Breast epithelium (tissue), 3 donors: ENCODE measurements around the gene MYO15A.

ENCODE experiments used
- POLR2AphosphoS5 ChIP-seq, 3 donors: sonication (generic); formaldehyde crosslinking; IDR thresholded peaks; one replicate each; pipeline ENCODE4 v1.6.1; 2017; ENCODE audit warnings: antibody characterized with exemption in 3 of 3
- TF ChIP-seq, protein P1 (sequence below), 3 donors: fragments of 450-650 bp; IDR thresholded peaks; one replicate each; pipeline ENCODE4 v1.5.1; 2016 to 2017; ENCODE audit warnings: antibody characterized with exemption in 3 of 3, mild to moderate bottlenecking in 3 of 3, moderate library complexity in 3 of 3

DNA sequence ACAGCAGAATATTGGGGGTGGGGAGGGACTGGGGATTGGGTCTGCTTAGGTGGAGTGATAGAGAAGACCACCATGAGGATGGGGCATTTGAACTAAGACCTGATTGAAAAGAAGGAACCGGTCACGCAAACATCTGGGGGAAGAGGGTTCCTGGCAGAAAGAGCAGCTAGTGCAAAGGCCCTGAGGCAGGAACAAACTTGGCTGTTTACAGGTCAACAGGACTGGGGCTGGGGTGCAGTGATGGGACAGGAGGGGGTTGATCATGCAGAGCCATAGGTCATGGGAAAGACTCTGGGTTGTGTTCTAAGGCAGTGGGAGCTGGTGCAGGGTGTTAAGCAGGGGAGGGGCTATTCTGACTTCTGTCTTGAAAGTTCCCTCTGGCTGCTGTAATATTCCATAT lies 18.9 kb upstream of the MYO15A start:
- TF ChIP-seq POLR2AphosphoS5 (IDR thresholded peaks at IDR 0.05) = no peak
- TF ChIP-seq, protein P1, sequence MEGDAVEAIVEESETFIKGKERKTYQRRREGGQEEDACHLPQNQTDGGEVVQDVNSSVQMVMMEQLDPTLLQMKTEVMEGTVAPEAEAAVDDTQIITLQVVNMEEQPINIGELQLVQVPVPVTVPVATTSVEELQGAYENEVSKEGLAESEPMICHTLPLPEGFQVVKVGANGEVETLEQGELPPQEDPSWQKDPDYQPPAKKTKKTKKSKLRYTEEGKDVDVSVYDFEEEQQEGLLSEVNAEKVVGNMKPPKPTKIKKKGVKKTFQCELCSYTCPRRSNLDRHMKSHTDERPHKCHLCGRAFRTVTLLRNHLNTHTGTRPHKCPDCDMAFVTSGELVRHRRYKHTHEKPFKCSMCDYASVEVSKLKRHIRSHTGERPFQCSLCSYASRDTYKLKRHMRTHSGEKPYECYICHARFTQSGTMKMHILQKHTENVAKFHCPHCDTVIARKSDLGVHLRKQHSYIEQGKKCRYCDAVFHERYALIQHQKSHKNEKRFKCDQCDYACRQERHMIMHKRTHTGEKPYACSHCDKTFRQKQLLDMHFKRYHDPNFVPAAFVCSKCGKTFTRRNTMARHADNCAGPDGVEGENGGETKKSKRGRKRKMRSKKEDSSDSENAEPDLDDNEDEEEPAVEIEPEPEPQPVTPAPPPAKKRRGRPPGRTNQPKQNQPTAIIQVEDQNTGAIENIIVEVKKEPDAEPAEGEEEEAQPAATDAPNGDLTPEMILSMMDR (IDR thresholded peaks at IDR 0.05) = no peak
